GM10266 (cell line): ENCODE measurements around the gene DHRS1.
"Not testable (repeated sequence)": the region's sequence is repeated elsewhere in the genome, so short reads cannot be mapped to it uniquely, and the experiment has no call there.

ENCODE experiments used
- DNase-seq: peaks from one replicate; pipeline ENCODE4 v3.0.0; 2012; ENCODE audit errors: extremely low spot score
- TF ChIP-seq, protein P1 (sequence below): IDR thresholded peaks from 2 replicates; pipeline ENCODE4 v1.5.1; 2012; ENCODE audit warnings: mild to moderate bottlenecking, low read depth; ENCODE audit not compliant: control insufficient read depth, insufficient read depth; ENCODE audit errors: missing control alignments

Gene DHRS1

DNA sequence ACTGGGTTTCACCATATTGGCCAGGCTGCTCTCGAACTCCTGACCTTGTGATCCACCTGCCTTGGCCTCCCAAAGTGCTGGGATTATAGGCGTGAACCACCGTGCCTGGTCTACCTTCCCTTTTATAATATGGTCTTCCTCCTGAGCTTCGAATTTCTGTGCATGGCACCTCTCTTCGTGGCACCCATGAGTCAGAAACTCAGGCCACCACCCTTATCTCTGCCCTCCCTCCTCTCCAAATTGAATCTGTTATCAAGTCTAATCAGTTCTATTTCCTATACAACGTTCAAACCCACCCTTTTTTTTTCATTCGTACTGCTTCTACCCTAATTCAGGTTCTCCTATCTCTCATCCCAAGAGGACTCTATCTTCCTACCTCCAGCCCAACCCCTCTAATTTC is 52.2 kb downstream of the DHRS1 start:
- TF ChIP-seq, protein P1, sequence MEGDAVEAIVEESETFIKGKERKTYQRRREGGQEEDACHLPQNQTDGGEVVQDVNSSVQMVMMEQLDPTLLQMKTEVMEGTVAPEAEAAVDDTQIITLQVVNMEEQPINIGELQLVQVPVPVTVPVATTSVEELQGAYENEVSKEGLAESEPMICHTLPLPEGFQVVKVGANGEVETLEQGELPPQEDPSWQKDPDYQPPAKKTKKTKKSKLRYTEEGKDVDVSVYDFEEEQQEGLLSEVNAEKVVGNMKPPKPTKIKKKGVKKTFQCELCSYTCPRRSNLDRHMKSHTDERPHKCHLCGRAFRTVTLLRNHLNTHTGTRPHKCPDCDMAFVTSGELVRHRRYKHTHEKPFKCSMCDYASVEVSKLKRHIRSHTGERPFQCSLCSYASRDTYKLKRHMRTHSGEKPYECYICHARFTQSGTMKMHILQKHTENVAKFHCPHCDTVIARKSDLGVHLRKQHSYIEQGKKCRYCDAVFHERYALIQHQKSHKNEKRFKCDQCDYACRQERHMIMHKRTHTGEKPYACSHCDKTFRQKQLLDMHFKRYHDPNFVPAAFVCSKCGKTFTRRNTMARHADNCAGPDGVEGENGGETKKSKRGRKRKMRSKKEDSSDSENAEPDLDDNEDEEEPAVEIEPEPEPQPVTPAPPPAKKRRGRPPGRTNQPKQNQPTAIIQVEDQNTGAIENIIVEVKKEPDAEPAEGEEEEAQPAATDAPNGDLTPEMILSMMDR = no peak
- DNase-seq = no peak

DNA sequence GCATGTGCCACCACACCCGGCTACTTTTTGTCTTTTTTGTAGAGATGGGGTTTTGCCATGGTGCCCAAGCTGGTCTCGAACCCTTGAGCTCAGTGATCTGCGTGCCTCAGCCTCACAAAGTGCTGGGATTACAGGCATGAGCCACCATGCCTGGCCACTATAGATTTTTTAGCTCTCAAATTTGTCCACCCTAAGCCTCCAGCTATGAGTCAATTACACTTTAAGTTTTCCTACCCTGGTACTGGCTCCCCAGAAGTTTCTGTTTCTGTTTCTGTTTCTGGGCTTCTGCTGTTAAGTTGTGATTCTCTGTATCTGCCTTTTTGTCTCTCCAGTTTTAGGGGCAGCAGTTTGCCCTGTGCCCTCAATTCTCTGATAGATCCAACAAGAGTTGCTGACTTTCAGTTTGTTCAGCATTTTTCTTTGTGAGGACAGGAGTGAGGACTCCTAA is 52.8 kb downstream of the DHRS1 start:
- TF ChIP-seq, protein P1 = no peak
- DNase-seq = peak; percentile 58

DNA sequence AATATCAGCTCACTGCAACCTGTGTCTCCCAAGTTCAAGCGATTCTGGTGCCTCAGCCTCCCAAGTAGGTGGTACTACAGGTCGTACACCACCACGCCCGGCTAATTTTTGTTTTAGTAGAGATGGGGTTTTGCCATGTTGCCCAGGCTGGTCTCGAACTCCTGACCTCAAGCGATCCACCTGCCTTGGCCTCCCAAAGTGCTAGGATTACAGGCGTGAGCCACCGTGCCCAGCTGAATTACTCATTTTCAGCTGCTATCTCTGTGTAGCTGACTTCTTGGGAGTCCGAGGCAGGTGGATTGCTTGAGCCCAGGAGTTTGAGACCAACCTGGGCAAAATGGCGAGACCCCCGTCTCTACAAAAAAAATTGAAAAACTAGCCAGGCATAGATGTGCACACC is 54.2 kb downstream of the DHRS1 start:
- not testable (repeated sequence) for DNase-seq

DNA sequence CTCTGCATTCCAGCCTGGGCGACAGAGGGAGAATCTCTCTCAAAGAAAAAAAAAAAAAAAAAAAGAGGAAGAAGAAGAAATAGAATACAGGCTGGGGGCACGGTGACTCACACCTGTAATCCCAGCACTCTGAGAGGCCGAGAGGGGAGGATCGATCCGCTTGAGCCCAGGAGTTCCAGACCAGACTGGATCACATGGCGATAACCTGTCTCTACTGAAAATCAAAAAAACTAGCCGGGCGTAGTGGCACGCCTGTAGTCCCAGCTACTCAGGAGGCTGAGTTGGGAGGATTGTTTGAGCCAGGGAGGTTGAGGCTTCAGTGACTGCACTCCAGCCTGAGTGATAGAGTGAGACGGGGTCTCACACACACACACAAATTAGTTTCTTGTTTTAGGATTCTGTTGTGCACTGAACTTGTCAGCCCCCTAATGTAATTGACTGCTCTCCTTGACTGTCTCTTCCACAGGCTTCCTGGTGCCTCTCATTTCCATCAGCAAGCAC is 56.2 kb downstream of the DHRS1 start:
- TF ChIP-seq, protein P1 = no peak
- no peak for DNase-seq

DNA sequence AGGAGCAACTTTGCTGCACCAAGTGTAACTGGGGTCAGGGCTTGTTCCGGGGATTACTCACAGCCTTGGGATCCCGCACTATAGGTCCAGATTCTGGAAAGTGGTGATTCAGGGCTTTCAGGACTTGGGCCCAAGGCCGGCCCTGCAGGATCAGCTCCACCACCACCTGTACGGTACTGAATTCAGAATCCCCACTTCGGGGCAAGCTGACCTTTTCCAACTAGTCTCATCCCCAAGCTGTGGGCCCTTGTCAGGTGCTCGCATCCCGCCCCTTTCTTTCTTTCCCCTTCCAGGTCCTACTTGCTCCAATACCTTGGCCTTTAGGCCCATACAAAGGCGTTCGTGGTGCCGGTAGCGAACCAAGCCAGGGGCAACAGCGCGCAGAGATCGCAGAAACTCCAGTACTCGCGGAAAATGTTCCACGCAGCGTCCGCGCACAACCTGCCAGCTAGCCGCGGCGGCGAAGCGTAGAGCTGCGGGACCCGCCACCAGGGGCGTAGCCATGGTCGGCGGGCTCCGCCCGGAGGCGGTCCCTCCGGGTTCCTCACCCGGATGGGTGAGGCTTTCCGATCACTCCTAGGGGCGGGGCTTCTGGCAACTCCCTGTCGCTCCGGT is 57.6 kb downstream of the DHRS1 start:
- TF ChIP-seq, protein P1 = peak; percentile 10

More for the DNA sequence above, 57.6 kb downstream of the DHRS1 start:
- DNase-seq = peak; percentile 89
